IMR-90 (cell line): Measurements from ENCODE around the gene MAFG. TPM values are rescaled to one million over a fixed set of nuclear protein-coding genes. Genes with fewer than 3 reads are reported as not detected.
A peak's percentile ranks its signal among the peaks of the same experiment; 100 is the strongest.

Source experiments
- ATAC-seq: fragments of 200-7000 bp; cut with Tn5 transposase; 2 replicates; pipeline ENCODE4 v1.9.1; 2020; ENCODE audit warnings: low read depth, mild to moderate bottlenecking, moderate library complexity
- BruUV-seq: library from RNA; stranded (reverse); fragments of 400-500 nt; replicated peaks from 2 replicates; lab custom pipeline; 2021; lab: Mats Ljungman, UMichigan
- CTCF ChIA-PET: fragments of 300-600 bp; formaldehyde crosslinking; extraction: SDS; loops from one replicate; lab custom pipeline; 2021; ENCODE audit warnings: antibody characterized with exemption; lab: Yijun Ruan, JAX
- POLR2A ChIA-PET: fragments of 300-600 bp; sonication (Branson Sonifier 250); formaldehyde crosslinking; loops from one replicate; lab custom pipeline; 2022; ENCODE audit warnings: antibody characterized with exemption; ENCODE audit not compliant: unreplicated experiment; lab: Charles Lee
- DNase-seq: peaks from one replicate; pipeline ENCODE4 v3.0.0; 2013
- H2AFZ ChIP-seq: replicated peaks from 2 replicates; pipeline ENCODE3; 2013; ENCODE audit warnings: low read length, mild to moderate bottlenecking; ENCODE audit not compliant: poor library complexity
- H2AK5ac ChIP-seq: 2 replicates; pipeline ENCODE4 v1.6.1; 2013; ENCODE audit warnings: low read depth, low read length, inconsistent platforms
- H2AK9ac ChIP-seq: replicated peaks from 2 replicates; pipeline ENCODE3; 2013; ENCODE audit warnings: mild to moderate bottlenecking, low read depth, low read length, moderate library complexity; ENCODE audit not compliant: poor library complexity
- H2BK120ac ChIP-seq: 2 replicates; pipeline ENCODE4 v1.6.1; 2013; ENCODE audit warnings: low read depth, low read length, inconsistent platforms
- H2BK15ac ChIP-seq: 3 replicates; pipeline ENCODE4 v1.6.1; 2013; ENCODE audit warnings: low read depth, low read length, inconsistent platforms
- H2BK20ac ChIP-seq: 2 replicates; pipeline ENCODE4 v1.6.1; 2013; ENCODE audit warnings: low read depth, mild to moderate bottlenecking, inconsistent platforms, low read length, moderate library complexity
- H2BK5ac ChIP-seq: 2 replicates; pipeline ENCODE4 v1.6.1; 2013; ENCODE audit warnings: mild to moderate bottlenecking, low read depth, low read length, inconsistent platforms; ENCODE audit not compliant: poor library complexity, severe bottlenecking
- H3K14ac ChIP-seq: replicated peaks from 2 replicates; pipeline ENCODE4 v1.6.1; 2013; ENCODE audit warnings: low read depth, low read length, inconsistent platforms
- H3K18ac ChIP-seq: 2 replicates; pipeline ENCODE4 v1.6.1; 2013; ENCODE audit warnings: low read depth, low read length, control low read depth
- H3K23ac ChIP-seq: 2 replicates; pipeline ENCODE4 v1.6.1; 2013; ENCODE audit warnings: low read depth, low read length, inconsistent platforms
- H3K27ac ChIP-seq: 2 replicates; pipeline ENCODE4 v1.5.1; 2013; ENCODE audit warnings: mild to moderate bottlenecking, control low read depth, low read length; ENCODE audit not compliant: insufficient read depth
- H3K27me3 ChIP-seq: 2 replicates; pipeline ENCODE4 v1.6.1; 2013; ENCODE audit warnings: low read length; ENCODE audit not compliant: control insufficient read depth, insufficient read depth
- H3K36me3 ChIP-seq: 2 replicates; pipeline ENCODE4 v1.6.1; 2013; ENCODE audit warnings: low read length, mixed read lengths; ENCODE audit not compliant: control insufficient read depth, insufficient read depth
- H3K4ac ChIP-seq: 2 replicates; pipeline ENCODE4 v1.6.1; 2013; ENCODE audit warnings: low read depth, low read length, inconsistent platforms
- H3K4me1 ChIP-seq: 2 replicates; pipeline ENCODE4 v1.6.1; 2013; ENCODE audit warnings: low read length, mixed read lengths; ENCODE audit not compliant: control insufficient read depth, insufficient read depth
- H3K4me2 ChIP-seq: 2 replicates; pipeline ENCODE4 v1.6.1; 2013; ENCODE audit warnings: low read depth, mild to moderate bottlenecking, control low read depth, low read length, moderate library complexity
- H3K4me3 ChIP-seq: 2 replicates; pipeline ENCODE4 v1.5.1; 2013; ENCODE audit warnings: low read depth, mild to moderate bottlenecking, control low read depth, low read length, moderate library complexity; ENCODE audit not compliant: insufficient read depth
- H3K56ac ChIP-seq: 2 replicates; pipeline ENCODE4 v1.6.1; 2013; ENCODE audit warnings: low read length, inconsistent platforms; ENCODE audit not compliant: insufficient read depth; ENCODE audit errors: extremely low read depth
- H3K79me1 ChIP-seq, 2 experiments: 2 replicates each; pipeline ENCODE4 v1.6.1; 2013; ENCODE audit warnings: low read length in 2 of 2, inconsistent platforms in 1 of 2, low read depth in 1 of 2
- H3K9ac ChIP-seq: 2 replicates; pipeline ENCODE4 v1.6.1; 2013; ENCODE audit warnings: low read depth, low read length, control low read depth
- H3K9me1 ChIP-seq: 2 replicates; pipeline ENCODE4 v1.6.1; 2013; ENCODE audit warnings: low read length, inconsistent platforms; ENCODE audit not compliant: insufficient read depth
- H3K9me3 ChIP-seq: 2 replicates; pipeline ENCODE4 v1.6.1; 2013; ENCODE audit warnings: low read length; ENCODE audit not compliant: control insufficient read depth, insufficient read depth
- H4K20me1 ChIP-seq: 2 replicates; pipeline ENCODE4 v1.6.1; 2013; ENCODE audit warnings: low read length, inconsistent platforms; ENCODE audit not compliant: insufficient read depth
- H4K5ac ChIP-seq: 2 replicates; pipeline ENCODE4 v1.6.1; 2013; ENCODE audit warnings: mild to moderate bottlenecking, low read depth, low read length, control low read depth
- H4K8ac ChIP-seq, 2 experiments: 2 replicates each; pipeline ENCODE4 v1.6.1; 2013; ENCODE audit warnings: low read depth in 2 of 2, low read length in 2 of 2, control low read depth in 1 of 2, inconsistent platforms in 1 of 2
- H4K91ac ChIP-seq: 2 replicates; pipeline ENCODE4 v1.6.1; 2013; ENCODE audit warnings: low read depth, low read length, inconsistent platforms; ENCODE audit not compliant: insufficient read depth
- CEBPB ChIP-seq: IDR thresholded peaks from 2 replicates; pipeline ENCODE4 v1.6.1; 2012; ENCODE audit warnings: low read depth, low read length, improper control_type of control experiment
- RCOR1 ChIP-seq: IDR thresholded peaks from 2 replicates; pipeline ENCODE4 v1.6.1; 2012; ENCODE audit warnings: mild to moderate bottlenecking, low read length, improper control_type of control experiment; ENCODE audit not compliant: insufficient replicate concordance
- WGBS, 2 experiments: methylation state at CpG; one replicate each; pipeline versions ENCODE4 v1.1.5 to v1.1.7; 2013; ENCODE audit warnings: missing lambda C conversion rate in 2 of 2; ENCODE audit not compliant: insufficient read length in 1 of 2; ENCODE audit errors: extremely low coverage in 2 of 2; 5-methylcytosine and 5-hydroxymethylcytosine counted together
- dilution Hi-C: fragments of 300-500 bp; cut with HindIII; formaldehyde crosslinking; loops from one replicate; pipeline ENCODE4 v1.14.3; 2018; ENCODE audit warnings: low sequenced_read_pairs; ENCODE audit not compliant: unreplicated experiment
- in situ Hi-C: fragments of 300-500 bp; cut with MboI; formaldehyde crosslinking; loops from 3 replicates; pipeline ENCODE4 v1.14.3; 2019; ENCODE audit warnings: low sequenced_read_pairs, inconsistent platforms, mixed read lengths
- intact Hi-C: fragments of 100-400 bp; cut with micrococcal nuclease; formaldehyde crosslinking; loops from 2 replicates; pipeline ENCODE4 v1.10.0; 2022
- polyA plus RNA-seq, 3 experiments: library from polyadenylated mRNA; depleted of rRNA; stranded (reverse); fragments of >200 nt; gene quantifications; 2 replicates each; pipeline ENCODE4 v1.2.3, GENCODE V29; 2012; ENCODE audit warnings: low replicate concordance in 1 of 3
- total RNA-seq: library from RNA; depleted of rRNA; stranded (reverse); fragments of >200 nt; gene quantifications from 2 replicates; pipeline ENCODE4 v1.2.3, GENCODE V29; 2012

The MAFG gene
- total and polyA plus RNA-seq, 2 of the 4 experiments (the other 2 are of a cell fraction): 6.1 to 15.4 TPM

- no TSS peak for BruUV-seq
- no peak overlapping the region for H3K18ac ChIP-seq
- no peak overlapping the region for H3K9ac ChIP-seq
- in situ Hi-C loops: no loop called here
- no peak overlapping the region for H2AK5ac ChIP-seq
- no peaks in the 10 kb centered on the region for H3K9me1 ChIP-seq
- H3K56ac ChIP-seq: no peak overlapping the region
- H2BK15ac ChIP-seq: no peak overlapping the region
- H3K23ac ChIP-seq: no peak overlapping the region
- dilution Hi-C loops: no loop called here
- TF ChIP-seq RCOR1 (no peak), CEBPB (0 out of 2 replicates have a peak, but pooled peaks have one; percentile 5)
- no peak for DNase-seq
- H3K4ac ChIP-seq: no peak overlapping the region
- ChIA-PET POLR2A (no interaction called here), CTCF (no interaction called here)
- no peak overlapping the region for H3K14ac ChIP-seq
- intact Hi-C loops: no loop called here
- H4K20me1 ChIP-seq: peaks cover 20% of the 10 kb centered on the region
- no peak overlapping the region for H4K91ac ChIP-seq
- no peak overlapping the region for H3K27ac ChIP-seq
- no peak overlapping the region for H3K4me3 ChIP-seq
- ATAC-seq: peak; percentile 32
- WGBS, 2 experiments: 89% methylated on average over 11 of the region's 11 CpGs; no CpG with 5 or more reads in 1 of the 2 experiments
- no peak overlapping the region for H2AK9ac ChIP-seq
- H3K79me1 ChIP-seq: peaks cover 42 to 67% of the 10 kb centered on the region in 2 experiments
- H2BK20ac ChIP-seq: no peak overlapping the region
- no peak overlapping the region for H4K8ac ChIP-seq
- H3K9me3 ChIP-seq: no peaks in the 10 kb centered on the region
- no peak overlapping the region for H3K4me2 ChIP-seq
- no peaks in the 10 kb centered on the region for H3K27me3 ChIP-seq
- no peak overlapping the region for H2AFZ ChIP-seq
- H2BK120ac ChIP-seq: no peak overlapping the region
- H3K36me3 ChIP-seq: peaks cover 59% of the 10 kb centered on the region
- no peak overlapping the region for H2BK5ac ChIP-seq
- H3K4me1 ChIP-seq: 0 out of 2 replicates have a peak, but pooled peaks cover 4% of the 10 kb centered on the region
- no peak overlapping the region for H4K5ac ChIP-seq
These were observed 41.5 kb downstream of the MAFG start for GRCh38 chr17:81885869-81886548.
